HG03045 (cell line): Measurements from ENCODE around the gene DMPK.
"Not testable (repeated sequence)": the region's sequence is repeated elsewhere in the genome, so short reads cannot be mapped to it uniquely, and the experiment has no call there.

Experiments used
- ATAC-seq: cut with Tn5 transposase; IDR thresholded peaks from one replicate; pipeline ENCODE4 v1.9.1; 2021; ENCODE audit warnings: mild to moderate bottlenecking, moderate library complexity; ENCODE audit not compliant: unreplicated experiment

The DMPK gene

GRCh38 chr19:45815481-45816216 is 33.4 kb upstream of the DMPK start:
- no peak for ATAC-seq

- ATAC-seq, result no peak
These were observed 32.7 kb upstream of the DMPK start, which contains the start of gene RSPH6A for GRCh38 chr19:45814851-45815480. Gene RSPH6A, minus strand, starts transcription at chr19:45815308. Its CDS starts 132 bp downstream, at chr19:45815176.

- no peak for ATAC-seq
These were observed 32.0 kb upstream of the DMPK start for GRCh38 chr19:45814166-45814780.

- ATAC-seq, result no peak
These were observed 30.0 kb upstream of the DMPK start for GRCh38 chr19:45812297-45812696.

- no peak for ATAC-seq
These were observed 27.4 kb upstream of the DMPK start for GRCh38 chr19:45809643-45810159.

GRCh38 chr19:45805719-45806118 is 23.4 kb upstream of the DMPK start:
- ATAC-seq, result no peak

GRCh38 chr19:45804959-45805230 is 22.6 kb upstream of the DMPK start:
- ATAC-seq, result no peak

GRCh38 chr19:45804140-45804958 is 22.1 kb upstream of the DMPK start:
- no peak for ATAC-seq

GRCh38 chr19:45801603-45802175 is 19.4 kb upstream of the DMPK start:
- ATAC-seq, result no peak

- ATAC-seq, result no peak
These were observed 17.8 kb upstream of the DMPK start for GRCh38 chr19:45800070-45800553.

- ATAC-seq, result not testable (repeated sequence)
These were observed 17.3 kb upstream of the DMPK start for GRCh38 chr19:45799541-45799940.

- ATAC-seq, result peak; percentile 47
These were observed 16.8 kb upstream of the DMPK start for GRCh38 chr19:45798995-45799517.

- no peak for ATAC-seq
These were observed 12.3 kb upstream of the DMPK start for GRCh38 chr19:45794627-45795026.

GRCh38 chr19:45793876-45794275 is 11.6 kb upstream of the DMPK start:
- no peak for ATAC-seq

- ATAC-seq, result no peak
These were observed 10.9 kb upstream of the DMPK start for GRCh38 chr19:45793178-45793564.

- peak; percentile 88 for ATAC-seq
These were observed 10.3 kb upstream of the DMPK start, which contains the start of gene DMWD for GRCh38 chr19:45792470-45793177. Gene DMWD, minus strand, starts transcription at chr19:45792845. Its CDS starts 89 bp downstream, at chr19:45792756.

GRCh38 chr19:45791744-45792469 is 9.6 kb upstream of the DMPK start:
- peak; percentile 13 for ATAC-seq

- no peak for ATAC-seq
These were observed 8.7 kb upstream of the DMPK start for GRCh38 chr19:45790942-45791341.
